Left ventricle myocardium inferior (tissue), 1 donor: ENCODE results near the gene ACTN4. TPM values are rescaled to one million over a fixed set of nuclear protein-coding genes. Genes with fewer than 3 reads are reported as not detected.

Experiments used
- DNase-seq: peaks from one replicate; pipeline ENCODE4 v3.0.0-alpha.2; 2020
- H3K27ac ChIP-seq: fragments of 200-600 bp; replicated peaks from 2 replicates; pipeline ENCODE4 v1.8.0; 2021
- H3K27me3 ChIP-seq: fragments of 200-600 bp; 2 replicates; pipeline ENCODE4 v1.8.0; 2021; ENCODE audit warnings: low read depth
- H3K36me3 ChIP-seq: fragments of 200-600 bp; 2 replicates; pipeline ENCODE4 v1.8.0; 2021
- H3K4me1 ChIP-seq: fragments of 200-600 bp; 2 replicates; pipeline ENCODE4 v1.8.0; 2021
- H3K4me3 ChIP-seq: fragments of 200-600 bp; 2 replicates; pipeline ENCODE4 v1.8.0; 2021; ENCODE audit warnings: mild to moderate bottlenecking, moderate library complexity
- H3K9me3 ChIP-seq: fragments of 200-600 bp; replicated peaks from 2 replicates; pipeline ENCODE4 v1.8.0; 2021
- CTCF ChIP-seq: fragments of 200-600 bp; IDR thresholded peaks from 2 replicates; pipeline ENCODE4 v1.8.0; 2021; ENCODE audit warnings: antibody characterized with exemption, mild to moderate bottlenecking, borderline replicate concordance
- intact Hi-C: fragments of 100-400 bp; cut with micrococcal nuclease; formaldehyde crosslinking; loops from one replicate; pipeline ENCODE4 v1.11.0; 2022
- total RNA-seq: library from RNA; stranded (reverse); fragmentation: NEBNext Ultra II Directional; extraction: Animal tissue kit (Norgen Biotek cat#: 25700); gene quantifications from one replicate; pipeline ENCODE4 v1.2.1, GENCODE V29; 2021
- donor health status: DM: no; HTN: yes; CAD: no; lungs with severe emphysema.

Gene ACTN4
- total RNA-seq, 1 donor from 2014 or later = 111 TPM

GRCh38 chr19:38737921-38738737, 90.7 kb downstream of the ACTN4 start:
- Histone ChIP-seq H3K27ac (no peak overlapping the region), H3K9me3 (no peaks in the 10 kb centered on the region), H3K4me1 (peaks cover 30% of the 10 kb centered on the region), H3K4me3 (no peak overlapping the region), H3K36me3 (no peaks in the 10 kb centered on the region), H3K27me3 (no peaks in the 10 kb centered on the region)
- DNase-seq = no peak
- no peak for TF ChIP-seq CTCF
- intact Hi-C loops = no loop called here

GRCh38 chr19:38739440-38740256, 92.2 kb downstream of the ACTN4 start:
- H3K27me3 ChIP-seq = no peaks in the 10 kb centered on the region
- DNase-seq = no peak
- no peak overlapping the region for H3K4me3 ChIP-seq
- H3K27ac ChIP-seq = no peak overlapping the region
- H3K36me3 ChIP-seq = no peaks in the 10 kb centered on the region
- H3K4me1 ChIP-seq = peaks cover 17% of the 10 kb centered on the region
- no peak for TF ChIP-seq CTCF
- intact Hi-C loops = no loop called here
- no peaks in the 10 kb centered on the region for H3K9me3 ChIP-seq

- Histone ChIP-seq H3K9me3 (no peaks in the 10 kb centered on the region), H3K27ac (no peak overlapping the region), H3K36me3 (no peaks in the 10 kb centered on the region), H3K4me1 (peaks cover 11% of the 10 kb centered on the region), H3K27me3 (no peaks in the 10 kb centered on the region), H3K4me3 (no peak overlapping the region)
- no peak for TF ChIP-seq CTCF
- intact Hi-C loops = no loop called here
- DNase-seq = no peak
Measured at GRCh38 chr19:38740257-38740592, 92.8 kb downstream of the ACTN4 start.

GRCh38 chr19:38740932-38741331, 93.5 kb downstream of the ACTN4 start:
- no peak for TF ChIP-seq CTCF
- no peaks in the 10 kb centered on the region for H3K27me3 ChIP-seq
- H3K4me1 ChIP-seq = peaks cover 10% of the 10 kb centered on the region
- no peak overlapping the region for H3K27ac ChIP-seq
- H3K9me3 ChIP-seq = no peaks in the 10 kb centered on the region
- H3K4me3 ChIP-seq = no peak overlapping the region
- intact Hi-C loops = no loop called here
- no peaks in the 10 kb centered on the region for H3K36me3 ChIP-seq
- no peak for DNase-seq

- Histone ChIP-seq H3K9me3 (no peaks in the 10 kb centered on the region), H3K27me3 (no peaks in the 10 kb centered on the region), H3K4me1 (peaks cover 3% of the 10 kb centered on the region), H3K4me3 (no peak overlapping the region), H3K27ac (no peak overlapping the region), H3K36me3 (no peaks in the 10 kb centered on the region)
- intact Hi-C loops = no loop called here
- no peak for DNase-seq
- TF ChIP-seq CTCF = no peak
Measured at GRCh38 chr19:38741670-38742069, 94.2 kb downstream of the ACTN4 start.
